Neuronal stem cell (in vitro differentiated cells): ENCODE data around the gene SMTNL2.

Experiments used
- DNase-seq: peaks from one replicate; pipeline ENCODE4 v3.0.0-alpha.2; 2013; ENCODE audit warnings: low spot score
- H2AFZ ChIP-seq: one replicate; pipeline ENCODE4 v1.6.1; 2013; ENCODE audit warnings: mild to moderate bottlenecking, low read length, inconsistent platforms
- H2AK5ac ChIP-seq: 2 replicates; pipeline ENCODE4 v1.6.1; 2013; ENCODE audit warnings: low read depth, mild to moderate bottlenecking, inconsistent platforms, low read length, moderate library complexity, mixed read lengths
- H2BK120ac ChIP-seq: 2 replicates; pipeline ENCODE4 v1.6.1; 2013; ENCODE audit warnings: low read depth, mild to moderate bottlenecking, inconsistent platforms, low read length, moderate library complexity, mixed read lengths
- H2BK12ac ChIP-seq: one replicate; pipeline ENCODE4 v1.6.1; 2013; ENCODE audit warnings: low read length, inconsistent platforms
- H2BK15ac ChIP-seq: 2 replicates; pipeline ENCODE4 v1.6.1; 2013; ENCODE audit warnings: mild to moderate bottlenecking, low read length, inconsistent platforms, mixed read lengths
- H2BK5ac ChIP-seq: one replicate; pipeline ENCODE4 v1.6.1; 2013; ENCODE audit warnings: inconsistent platforms, mild to moderate bottlenecking, low read length, moderate library complexity
- H3K14ac ChIP-seq: one replicate; pipeline ENCODE4 v1.6.1; 2013; ENCODE audit warnings: low read length, inconsistent platforms
- H3K18ac ChIP-seq: 2 replicates; pipeline ENCODE4 v1.6.1; 2013; ENCODE audit warnings: low read length, inconsistent platforms
- H3K23ac ChIP-seq: 2 replicates; pipeline ENCODE4 v1.6.1; 2013; ENCODE audit warnings: low read depth, mild to moderate bottlenecking, mixed read lengths, low read length, inconsistent platforms; ENCODE audit not compliant: poor library complexity
- H3K27ac ChIP-seq: replicated peaks from 3 replicates; pipeline ENCODE4 v1.5.1; 2013; ENCODE audit warnings: low read length, inconsistent platforms
- H3K27me3 ChIP-seq, 3 experiments: 2 replicates each; pipeline ENCODE4 v1.6.1; 2013; ENCODE audit warnings: low read length in 3 of 3, mild to moderate bottlenecking in 2 of 3, inconsistent platforms in 1 of 3, low read depth in 1 of 3, mixed read lengths in 1 of 3, moderate library complexity in 1 of 3; ENCODE audit not compliant: control insufficient read depth in 3 of 3, insufficient read depth in 3 of 3
- H3K36me3 ChIP-seq, 2 donors: replicated peaks in 1 of 2; 2 replicates each; pipeline ENCODE4 v1.6.1; 2013; ENCODE audit warnings: low read length in 2 of 2; ENCODE audit not compliant: control insufficient read depth in 2 of 2, insufficient read depth in 2 of 2
- H3K4ac ChIP-seq: 2 replicates; pipeline ENCODE4 v1.6.1; 2013; ENCODE audit warnings: inconsistent platforms, mild to moderate bottlenecking, low read length, moderate library complexity
- H3K4me1 ChIP-seq, 2 donors: 1 replicate in 1 of 2; 2 replicates in 1 of 2; pipeline ENCODE4 v1.6.1; 2013; ENCODE audit warnings: low read length in 2 of 2, low read depth in 1 of 2; ENCODE audit not compliant: control insufficient read depth in 2 of 2, insufficient read depth in 1 of 2
- H3K4me2 ChIP-seq: one replicate; pipeline ENCODE4 v1.6.1; 2013; ENCODE audit warnings: mild to moderate bottlenecking, low read length, inconsistent platforms; ENCODE audit not compliant: insufficient read depth, poor library complexity, severe bottlenecking
- H3K4me3 ChIP-seq, 2 donors: 2 replicates each; pipeline ENCODE4 v1.5.1; 2013; ENCODE audit warnings: low read length in 2 of 2, mild to moderate bottlenecking in 2 of 2, inconsistent platforms in 1 of 2, moderate library complexity in 1 of 2
- H3K79me1 ChIP-seq: one replicate; pipeline ENCODE4 v1.6.1; 2013; ENCODE audit warnings: low read depth, mild to moderate bottlenecking, inconsistent platforms, low read length, moderate library complexity
- H3K9ac ChIP-seq: one replicate; pipeline ENCODE4 v1.6.1; 2013; ENCODE audit warnings: mild to moderate bottlenecking, low read depth, low read length, inconsistent platforms; ENCODE audit not compliant: poor library complexity
- H3K9me3 ChIP-seq, 2 donors: replicated peaks in 1 of 2; 2 replicates each; pipeline versions ENCODE3 to v1.6.1; 2013; ENCODE audit warnings: low read length in 2 of 2, mild to moderate bottlenecking in 2 of 2, inconsistent platforms in 1 of 2, low read depth in 1 of 2, mixed read lengths in 1 of 2, moderate library complexity in 1 of 2; ENCODE audit not compliant: control insufficient read depth in 2 of 2, insufficient read depth in 1 of 2
- H4K8ac ChIP-seq: one replicate; pipeline ENCODE4 v1.6.1; 2013; ENCODE audit warnings: low read depth, mild to moderate bottlenecking, inconsistent platforms, low read length, moderate library complexity
- H4K91ac ChIP-seq: one replicate; pipeline ENCODE4 v1.6.1; 2013; ENCODE audit warnings: low read length, low read depth, mild to moderate bottlenecking, inconsistent platforms; ENCODE audit not compliant: poor library complexity
- WGBS, 2 donors: extraction: QIAGEN DNeasy Blood & Tissue Kit; methylation state at CpG; one replicate each; pipeline ENCODE4 v1.1.7; 2013; ENCODE audit warnings: missing lambda C conversion rate in 2 of 2, mixed read lengths in 1 of 2; ENCODE audit not compliant: insufficient read length in 2 of 2, insufficient replicate concordance in 1 of 2; ENCODE audit errors: extremely low coverage in 2 of 2; 5-methylcytosine and 5-hydroxymethylcytosine counted together

Gene SMTNL2

DNA sequence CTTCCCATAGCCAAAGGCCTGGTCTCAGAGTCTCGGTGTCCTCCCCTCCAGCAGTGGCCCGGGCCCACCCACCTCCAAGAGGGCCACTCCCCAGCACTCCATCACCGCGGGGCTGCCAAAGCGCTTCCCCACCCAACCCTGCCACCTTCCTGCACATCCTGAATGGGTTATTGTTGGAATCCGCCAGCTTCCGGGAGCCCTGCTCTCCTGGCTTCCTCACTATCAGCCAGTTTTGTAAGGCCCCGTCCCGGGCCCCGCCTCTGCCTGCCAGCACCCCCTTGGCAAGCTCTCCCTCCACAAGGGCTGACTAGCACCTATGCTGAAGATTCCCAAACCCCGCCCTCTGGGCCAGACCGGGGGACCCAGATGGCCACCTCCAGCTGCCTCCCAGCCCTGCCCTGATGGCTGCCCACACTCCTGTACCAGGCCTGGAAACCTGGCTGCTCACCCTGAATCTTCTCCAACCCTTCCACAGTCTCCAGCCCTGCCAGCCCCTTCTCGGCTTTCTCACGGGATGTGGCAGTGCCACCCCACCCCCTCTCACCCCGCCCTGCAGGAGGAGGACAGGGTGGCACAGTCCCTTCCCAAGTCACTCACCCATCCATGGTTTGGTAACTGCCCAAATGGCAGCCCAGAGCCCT lies 43.5 kb upstream of the SMTNL2 start:
- Histone ChIP-seq H3K9ac (no peak overlapping the region), H2BK120ac (no peak overlapping the region), H2BK15ac (no peak overlapping the region), H3K27me3 (no peaks in the 10 kb centered on the region), H2AFZ (no peak overlapping the region), H3K4me3 (no peak overlapping the region), H4K8ac (no peak overlapping the region), H3K14ac (no peak overlapping the region), H4K91ac (no peak overlapping the region), H2AK5ac (no peak overlapping the region), H3K4me2 (no peak overlapping the region), H3K4me1 (peaks cover 0 to 8% of the 10 kb centered on the region in 2 donors), H3K36me3 (peaks cover 43 to 69% of the 10 kb centered on the region in 2 donors), H2BK5ac (peak overlapping the region; percentile 75), H3K27ac (no peak overlapping the region), H3K4ac (no peak overlapping the region), H2BK12ac (no peak overlapping the region), H3K23ac (no peak overlapping the region), H3K79me1 (peaks cover 17% of the 10 kb centered on the region), H3K18ac (no peak overlapping the region), H3K9me3 (no peaks in the 10 kb centered on the region)
- WGBS, 2 donors = no CpG with 5 or more reads among the region's 15 CpGs
- DNase-seq = no peak

DNA sequence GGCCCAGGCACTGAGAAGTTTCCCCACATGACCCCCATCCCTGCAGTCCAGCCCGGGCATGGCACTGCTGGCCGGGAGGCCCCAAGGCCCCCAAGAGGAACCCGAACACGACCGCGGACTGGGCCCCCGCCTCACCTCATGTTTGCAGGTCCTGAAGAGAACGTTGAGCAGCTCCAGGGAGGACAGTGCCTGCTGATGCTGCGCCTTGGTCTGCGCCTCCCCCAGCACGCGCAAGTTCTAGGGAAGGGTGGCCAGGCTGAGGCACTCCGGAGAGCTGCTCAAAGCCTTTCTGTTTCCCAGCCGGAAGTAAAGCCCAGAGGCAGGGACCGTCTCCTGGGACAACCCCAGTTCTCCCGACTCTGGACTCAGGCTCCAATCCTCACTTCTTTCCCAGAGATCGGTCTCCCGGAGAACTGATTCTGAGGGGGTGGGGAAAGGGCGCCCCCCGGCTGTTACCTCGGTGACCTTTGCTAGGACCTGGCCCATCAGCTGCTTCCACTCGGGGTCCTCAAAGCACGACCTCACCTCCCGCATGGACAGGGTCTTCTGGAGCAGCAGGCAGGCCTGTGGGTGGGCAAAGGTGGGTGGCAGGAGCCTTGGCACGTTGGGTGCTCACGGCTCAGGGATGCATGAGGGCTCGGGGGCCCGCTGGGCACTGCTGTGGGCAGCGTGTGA lies 42.9 kb upstream of the SMTNL2 start:
- WGBS, 2 donors = no CpG with 5 or more reads among the region's 29 CpGs

GRCh38 chr17:4542003-4542725 lies 42.2 kb upstream of the SMTNL2 start:
- Histone ChIP-seq H3K36me3 (peaks cover 50 to 80% of the 10 kb centered on the region in 2 donors), H3K23ac (peak overlapping the region; percentile 8), H2BK5ac (no peak overlapping the region), H2BK120ac (no peak overlapping the region), H3K9me3 (no peaks in the 10 kb centered on the region), H2AFZ (no peak overlapping the region), H3K4me3 (no peak overlapping the region), H3K27me3 (no peaks in the 10 kb centered on the region), H3K4me2 (no peak overlapping the region), H4K8ac (no peak overlapping the region), H3K14ac (no peak overlapping the region), H3K4me1 (no peaks in the 10 kb centered on the region), H3K9ac (peak overlapping the region; percentile 21), H2BK15ac (no peak overlapping the region), H3K18ac (no peak overlapping the region), H3K79me1 (peaks cover 14% of the 10 kb centered on the region), H2BK12ac (no peak overlapping the region), H3K27ac (no peak overlapping the region), H4K91ac (no peak overlapping the region), H2AK5ac (no peak overlapping the region), H3K4ac (no peak overlapping the region)
- DNase-seq = no peak
- WGBS, 2 donors = no CpG with 5 or more reads among the region's 14 CpGs

More for the DNA sequence above, 42.9 kb upstream of the SMTNL2 start:
- H3K79me1 ChIP-seq = peaks cover 16% of the 10 kb centered on the region
- H2BK5ac ChIP-seq = no peak overlapping the region
- no peak overlapping the region for H3K4me2 ChIP-seq
- H3K36me3 ChIP-seq = peaks cover 46 to 73% of the 10 kb centered on the region in 2 donors
- H4K91ac ChIP-seq = no peak overlapping the region
- H3K27me3 ChIP-seq = no peaks in the 10 kb centered on the region
- no peak overlapping the region for H3K9ac ChIP-seq
- H3K14ac ChIP-seq = no peak overlapping the region
- H3K27ac ChIP-seq = no peak overlapping the region
- no peak overlapping the region for H2AFZ ChIP-seq
- no peak overlapping the region for H3K4me3 ChIP-seq
- H3K4ac ChIP-seq = no peak overlapping the region
- no peaks in the 10 kb centered on the region for H3K9me3 ChIP-seq
- H2BK120ac ChIP-seq = no peak overlapping the region
- peaks cover 0 to 4% of the 10 kb centered on the region in 2 donors for H3K4me1 ChIP-seq
- no peak overlapping the region for H2BK15ac ChIP-seq
- H3K18ac ChIP-seq = no peak overlapping the region
- H3K23ac ChIP-seq = peak overlapping the region; percentile 8
- no peak overlapping the region for H4K8ac ChIP-seq
- no peak overlapping the region for H2BK12ac ChIP-seq
- DNase-seq = no peak
- no peak overlapping the region for H2AK5ac ChIP-seq

DNA sequence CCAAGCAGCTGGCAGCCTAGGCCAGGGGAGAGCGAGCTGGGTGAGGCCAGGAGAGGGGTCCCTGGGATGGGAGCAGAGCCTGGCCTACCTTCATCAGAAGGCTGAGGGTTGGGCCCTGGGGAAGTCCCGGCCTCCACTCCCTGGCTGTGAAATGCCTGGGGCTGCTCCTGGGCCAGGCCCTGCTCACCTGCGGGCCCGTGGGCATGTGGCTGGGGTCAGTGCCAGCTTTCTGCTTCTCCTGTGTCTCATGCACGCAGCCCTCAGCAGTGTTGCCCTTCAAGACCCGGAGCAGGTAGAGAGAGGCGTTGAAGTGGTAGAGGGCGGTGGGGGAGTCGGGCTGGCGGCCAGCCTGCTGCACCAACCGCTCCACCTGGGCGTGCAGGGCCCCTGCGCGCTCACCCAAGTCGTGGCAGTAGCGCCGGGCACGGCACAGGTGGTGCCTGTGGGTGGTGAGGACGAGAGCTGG lies 41.6 kb upstream of the SMTNL2 start:
- Histone ChIP-seq H3K36me3 (peaks cover 48 to 82% of the 10 kb centered on the region in 2 donors), H4K8ac (peak overlapping the region; percentile 17), H2BK15ac (no peak overlapping the region), H2AK5ac (no peak overlapping the region), H2BK120ac (no peak overlapping the region), H3K4ac (no peak overlapping the region), H3K9me3 (no peaks in the 10 kb centered on the region), H3K79me1 (peaks cover 12% of the 10 kb centered on the region), H4K91ac (no peak overlapping the region), H2BK12ac (no peak overlapping the region), H2AFZ (no peak overlapping the region), H3K4me1 (no peaks in the 10 kb centered on the region), H3K4me2 (no peak overlapping the region), H3K27ac (no peak overlapping the region), H3K18ac (no peak overlapping the region), H3K9ac (no peak overlapping the region), H3K4me3 (no peak overlapping the region), H3K27me3 (no peaks in the 10 kb centered on the region), H3K14ac (no peak overlapping the region), H3K23ac (no peak overlapping the region), H2BK5ac (no peak overlapping the region)
- WGBS, 2 donors = no CpG with 5 or more reads among the region's 19 CpGs
- DNase-seq = no peak
